Activated CD4-positive, alpha-beta T cell treated with anti-CD3 and anti-CD28 coated beads, Interleukin-2, amount 10 ng/mL, durations not matched to agents 7 days and 5 days (primary cell): ENCODE results near the gene TRIM29. TPM values are rescaled to one million over a fixed set of nuclear protein-coding genes. Genes with fewer than 3 reads are reported as not detected.

ENCODE experiments used
- CTCF ChIA-PET: fragments of 350-600 bp; sonication (Branson Sonifier 250); formaldehyde crosslinking; loops from one replicate; lab custom pipeline; 2021; ENCODE audit warnings: antibody characterized with exemption; lab: Charles Lee
- POLR2A ChIA-PET: fragments of 350-600 bp; sonication (Branson Sonifier 250); formaldehyde crosslinking; loops from one replicate; lab custom pipeline; 2021; ENCODE audit warnings: antibody characterized with exemption; lab: Charles Lee
- DNase-seq: peaks from one replicate; pipeline ENCODE4 v3.0.0-alpha.2; 2020
- H3K27ac Mint-ChIP-seq: one replicate; pipeline ENCODE4 v1.8.0; 2021; ENCODE audit warnings: mild to moderate bottlenecking, moderate library complexity, mixed read lengths
- H3K27me3 Mint-ChIP-seq: one replicate; pipeline ENCODE4 v1.8.0; 2021; ENCODE audit warnings: mixed read lengths
- H3K36me3 Mint-ChIP-seq: one replicate; pipeline ENCODE4 v1.8.0; 2021; ENCODE audit warnings: low read depth, mixed read lengths
- H3K4me1 Mint-ChIP-seq: one replicate; pipeline ENCODE4 v1.8.0; 2021; ENCODE audit warnings: mixed read lengths
- H3K4me3 Mint-ChIP-seq: one replicate; pipeline ENCODE4 v1.8.0; 2021; ENCODE audit warnings: mild to moderate bottlenecking, moderate library complexity, mixed read lengths
- H3K9me3 Mint-ChIP-seq: one replicate; pipeline ENCODE4 v1.8.0; 2021; ENCODE audit warnings: mixed read lengths
- total RNA-seq, 2 experiments: library from RNA; stranded (reverse); gene quantifications; one replicate each; pipeline ENCODE4 v1.2.3, GENCODE V29; 2021

TRIM29 gene
- total RNA-seq, 2 experiments from 2014 or later = not detected

GRCh38 chr11:120141768-120142423 lies 4.0 kb upstream of the TRIM29 start:
- Mint-ChIP-seq H3K27me3 (peaks cover 6% of the 10 kb centered on the region), H3K36me3 (no peaks in the 10 kb centered on the region)

DNA sequence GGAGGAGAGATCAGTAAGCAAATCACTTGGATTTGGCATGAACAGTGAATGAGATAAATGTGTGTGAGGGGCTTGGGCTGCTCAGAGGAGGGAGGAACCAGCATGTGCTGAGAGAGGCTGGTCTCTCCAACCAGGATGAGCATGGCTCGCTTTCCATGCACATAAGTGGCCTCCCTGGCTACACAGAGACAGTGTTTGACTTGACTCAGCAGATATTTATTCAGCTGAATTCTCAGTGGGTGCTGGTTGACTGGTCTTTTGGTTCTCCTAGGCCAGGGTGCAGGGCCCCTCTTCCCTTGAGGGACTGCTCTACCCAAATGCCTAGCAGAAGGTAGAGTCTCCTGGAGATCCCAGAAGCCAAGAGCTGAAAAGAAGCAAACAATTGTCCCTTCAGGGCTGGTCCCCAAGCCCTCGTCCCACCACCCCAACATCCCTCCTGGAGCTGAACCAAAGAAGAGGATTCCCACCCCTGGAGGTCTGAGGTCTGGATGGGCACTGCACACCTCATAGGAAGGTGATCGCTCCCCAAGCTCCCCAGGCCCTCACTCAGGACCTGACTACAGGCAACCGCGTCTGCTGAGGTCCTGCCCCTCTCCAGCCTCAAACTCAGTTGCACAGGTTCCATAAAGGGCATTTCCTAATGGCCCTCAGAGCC lies 3.3 kb upstream of the TRIM29 start:
- no peak for DNase-seq
- no peaks in the 10 kb centered on the region for H3K9me3 Mint-ChIP-seq
- no peaks in the 10 kb centered on the region for H3K36me3 Mint-ChIP-seq
- no peak overlapping the region for H3K27ac Mint-ChIP-seq
- H3K4me1 Mint-ChIP-seq = no peaks in the 10 kb centered on the region
- ChIA-PET POLR2A (no interaction called here), CTCF (no interaction called here)
- H3K27me3 Mint-ChIP-seq = peaks cover 6% of the 10 kb centered on the region
- H3K4me3 Mint-ChIP-seq = no peak overlapping the region

More at GRCh38 chr11:120141768-120142423, 4.0 kb upstream of the TRIM29 start:
- H3K27ac Mint-ChIP-seq = no peak overlapping the region
- DNase-seq = no peak
- no peak overlapping the region for H3K4me3 Mint-ChIP-seq
- H3K4me1 Mint-ChIP-seq = no peaks in the 10 kb centered on the region
- ChIA-PET POLR2A (no interaction called here), CTCF (no interaction called here)
- no peaks in the 10 kb centered on the region for H3K9me3 Mint-ChIP-seq

GRCh38 chr11:120139316-120140069 lies 1.6 kb upstream of the TRIM29 start:
- DNase-seq = no peak
- no peaks in the 10 kb centered on the region for H3K9me3 Mint-ChIP-seq
- no peaks in the 10 kb centered on the region for H3K4me1 Mint-ChIP-seq
- no peak overlapping the region for H3K27ac Mint-ChIP-seq
- peaks cover 6% of the 10 kb centered on the region for H3K27me3 Mint-ChIP-seq
- ChIA-PET CTCF (no interaction called here), POLR2A (no interaction called here)
- H3K4me3 Mint-ChIP-seq = no peak overlapping the region
- no peaks in the 10 kb centered on the region for H3K36me3 Mint-ChIP-seq

GRCh38 chr11:120137187-120137610 lies 714 bp downstream of the TRIM29 start:
- DNase-seq = no peak
- no peaks in the 10 kb centered on the region for H3K36me3 Mint-ChIP-seq
- H3K4me3 Mint-ChIP-seq = no peak overlapping the region
- CTCF ChIA-PET = no interaction called here
- no peaks in the 10 kb centered on the region for H3K9me3 Mint-ChIP-seq
- H3K27ac Mint-ChIP-seq = no peak overlapping the region
- H3K4me1 Mint-ChIP-seq = no peaks in the 10 kb centered on the region
- H3K27me3 Mint-ChIP-seq = peaks cover 6% of the 10 kb centered on the region
- POLR2A ChIA-PET = no interaction called here

DNA sequence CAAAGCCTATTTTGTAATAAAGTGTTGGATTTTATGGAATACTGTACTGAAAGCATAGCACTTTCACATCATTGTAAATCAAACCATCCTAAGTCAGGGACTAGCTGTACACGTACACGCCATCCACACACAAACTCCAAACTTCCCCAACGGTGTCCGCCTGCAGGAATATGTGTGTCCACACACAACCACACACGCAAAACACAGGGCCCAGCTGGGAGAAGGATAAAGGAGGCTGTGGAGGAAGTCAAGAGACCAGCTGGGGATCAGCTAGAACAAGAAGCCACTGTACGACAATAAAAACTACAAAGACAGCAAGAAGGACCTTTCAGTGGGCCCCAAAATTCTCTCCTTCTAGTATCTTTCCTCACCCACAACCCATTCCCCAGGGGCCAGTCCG lies 1.6 kb downstream of the TRIM29 start:
- Mint-ChIP-seq H3K4me1 (no peaks in the 10 kb centered on the region), H3K27me3 (peaks cover 6% of the 10 kb centered on the region), H3K4me3 (no peak overlapping the region), H3K27ac (no peak overlapping the region), H3K36me3 (no peaks in the 10 kb centered on the region), H3K9me3 (no peaks in the 10 kb centered on the region)
- no peak for DNase-seq
- ChIA-PET POLR2A (no interaction called here), CTCF (interaction anchor here (0.6 kb wide), 1 partner anchor 944 kb away, joined by 3 read pairs; no protein-coding TSS in a partner anchor)

DNA sequence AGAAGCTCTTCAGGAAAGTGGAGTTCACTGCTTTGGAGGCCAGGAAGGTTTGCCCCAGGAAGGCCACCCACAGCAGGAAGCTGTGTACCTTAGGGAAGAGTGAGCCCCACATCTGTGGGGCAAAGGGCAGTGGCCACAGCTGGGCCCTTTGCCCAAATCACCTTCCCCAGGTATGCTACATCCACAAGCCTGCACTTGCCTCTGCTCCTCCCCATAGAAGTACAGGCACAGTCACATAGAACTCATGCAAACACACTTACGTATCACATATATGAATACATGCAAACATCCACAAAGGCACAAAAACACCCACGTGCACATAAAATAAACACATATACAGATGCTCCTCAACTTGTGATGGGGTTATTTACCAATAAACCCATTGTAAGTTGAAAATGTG lies 2.1 kb downstream of the TRIM29 start:
- ChIA-PET POLR2A (no interaction called here), CTCF (no interaction called here)
- H3K9me3 Mint-ChIP-seq = no peaks in the 10 kb centered on the region
- H3K36me3 Mint-ChIP-seq = no peaks in the 10 kb centered on the region
- no peaks in the 10 kb centered on the region for H3K4me1 Mint-ChIP-seq
- no peak overlapping the region for H3K27ac Mint-ChIP-seq
- no peak overlapping the region for H3K4me3 Mint-ChIP-seq
- peaks cover 6% of the 10 kb centered on the region for H3K27me3 Mint-ChIP-seq
- DNase-seq = no peak

- Mint-ChIP-seq H3K27ac (no peak overlapping the region), H3K9me3 (no peaks in the 10 kb centered on the region), H3K4me1 (no peaks in the 10 kb centered on the region), H3K4me3 (no peak overlapping the region), H3K27me3 (no peaks in the 10 kb centered on the region), H3K36me3 (no peaks in the 10 kb centered on the region)
- ChIA-PET CTCF (no interaction called here), POLR2A (no interaction called here)
- DNase-seq = no peak
Measured at GRCh38 chr11:120134931-120135228, 3.0 kb downstream of the TRIM29 start.

GRCh38 chr11:120134106-120134930 lies 3.6 kb downstream of the TRIM29 start:
- Mint-ChIP-seq H3K27ac (no peak overlapping the region), H3K9me3 (no peaks in the 10 kb centered on the region), H3K36me3 (no peaks in the 10 kb centered on the region), H3K27me3 (no peaks in the 10 kb centered on the region), H3K4me3 (no peak overlapping the region), H3K4me1 (no peaks in the 10 kb centered on the region)
- ChIA-PET POLR2A (no interaction called here), CTCF (interaction anchor here (1.3 kb wide), 1 partner anchor 15 kb away, joined by 3 read pairs; no protein-coding TSS in a partner anchor)
- DNase-seq = no peak

GRCh38 chr11:120133216-120134105 lies 4.5 kb downstream of the TRIM29 start:
- Mint-ChIP-seq H3K36me3 (no peaks in the 10 kb centered on the region), H3K27ac (no peak overlapping the region), H3K4me1 (no peaks in the 10 kb centered on the region), H3K4me3 (no peak overlapping the region), H3K27me3 (no peaks in the 10 kb centered on the region), H3K9me3 (no peaks in the 10 kb centered on the region)
- CTCF ChIA-PET = interaction anchor here (1.3 kb wide), 1 partner anchor 14 kb away, joined by 3 read pairs; no protein-coding TSS in a partner anchor
- POLR2A ChIA-PET = no interaction called here
- no peak for DNase-seq

DNA sequence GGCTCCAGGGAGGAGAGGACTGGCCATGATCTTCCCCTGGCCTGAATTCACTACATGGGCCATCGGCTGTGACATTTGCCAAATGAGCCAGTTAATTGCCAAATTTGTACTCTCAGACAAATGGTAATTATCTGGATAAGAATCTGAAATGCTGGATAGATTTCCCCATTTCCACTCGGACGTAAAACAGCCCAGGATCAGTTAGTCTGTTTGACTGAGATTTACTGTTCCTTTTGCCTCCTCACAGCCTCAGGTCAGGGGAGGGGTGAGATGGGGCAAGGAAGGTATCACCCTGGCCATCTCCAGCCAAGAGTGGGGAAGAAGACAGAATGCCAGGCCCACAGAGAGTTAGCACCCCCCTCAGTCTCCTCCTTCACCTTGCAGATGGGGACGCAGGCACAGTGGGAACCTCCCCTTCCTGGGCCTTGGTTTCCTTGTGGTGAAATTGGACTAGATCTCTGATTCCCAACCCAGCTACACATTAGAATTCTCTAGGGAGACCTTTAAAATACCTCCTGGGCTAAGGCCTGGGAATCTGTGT lies 5.2 kb downstream of the TRIM29 start:
- DNase-seq = no peak
- no peaks in the 10 kb centered on the region for H3K4me1 Mint-ChIP-seq
- no peaks in the 10 kb centered on the region for H3K27me3 Mint-ChIP-seq
- no peak overlapping the region for H3K27ac Mint-ChIP-seq
- POLR2A ChIA-PET = no interaction called here
- H3K4me3 Mint-ChIP-seq = no peak overlapping the region
- CTCF ChIA-PET = interaction anchor here (1.3 kb wide), 1 partner anchor 13 kb away, joined by 3 read pairs; no protein-coding TSS in a partner anchor
- H3K9me3 Mint-ChIP-seq = no peaks in the 10 kb centered on the region
- H3K36me3 Mint-ChIP-seq = no peaks in the 10 kb centered on the region

DNA sequence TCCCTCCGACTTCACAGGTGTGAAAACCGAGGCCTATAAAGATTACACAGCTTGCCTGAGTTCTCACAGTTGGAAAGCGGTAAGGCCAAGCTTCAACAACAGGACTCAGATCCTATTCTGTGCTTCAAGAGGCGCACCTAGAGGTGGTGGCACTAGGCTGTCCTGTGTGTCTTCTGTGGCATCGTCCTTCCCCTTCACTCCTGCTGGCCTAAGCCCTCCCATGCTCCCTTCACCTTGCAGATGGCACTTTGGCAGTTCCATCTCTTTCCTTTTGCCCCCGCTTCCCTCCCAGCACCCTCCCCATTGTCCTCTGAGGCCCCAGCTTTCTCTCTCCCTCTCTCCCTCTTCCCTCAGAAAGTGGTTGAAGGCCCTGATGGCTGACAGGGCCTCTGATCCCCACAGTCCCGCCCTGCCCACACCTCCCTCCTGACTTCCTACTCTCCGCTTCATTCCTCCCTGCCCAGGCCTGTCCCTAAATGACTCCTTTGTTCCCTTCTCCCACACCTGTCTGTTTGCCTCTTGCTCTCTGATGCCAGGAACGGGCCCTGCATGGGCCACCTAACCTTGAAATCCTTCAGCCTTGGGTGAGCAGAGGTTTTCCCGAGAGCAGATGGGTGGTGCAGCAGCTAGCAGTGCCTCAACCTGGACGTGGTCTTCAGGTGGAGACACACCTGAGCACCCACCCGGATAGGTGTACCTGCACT lies 5.8 kb downstream of the TRIM29 start:
- Mint-ChIP-seq H3K27ac (no peak overlapping the region), H3K27me3 (no peaks in the 10 kb centered on the region), H3K4me1 (no peaks in the 10 kb centered on the region), H3K9me3 (no peaks in the 10 kb centered on the region), H3K36me3 (no peaks in the 10 kb centered on the region), H3K4me3 (no peak overlapping the region)
- DNase-seq = no peak
- ChIA-PET POLR2A (no interaction called here), CTCF (no interaction called here)
